Measurements from ENCODE around the gene PHF14. TPM values are rescaled to one million over a fixed set of nuclear protein-coding genes. Genes with fewer than 3 reads are reported as not detected.

PHF14 gene
- total and polyA plus RNA-seq, 10 donors: 18.9 to 59.1 (median 37.7) TPM

GRCh38 chr7:11206177-11206899 is 232.7 kb downstream of the PHF14 start:
- no peak for DNase-seq
- H3K9me3 ChIP-seq: no peaks in the 10 kb centered on the region
- intact Hi-C loops (cut with DNase I; ENCODE audit: low total_unique reads): no loop called here
- WGBS, 5 donors: 56 to 71% (median 68%) methylated on average over 4 of the region's 4 CpGs
- H3K4me3 ChIP-seq: no peak overlapping the region
- TF ChIP-seq CTCF (IDR thresholded peaks at IDR 0.05 in 8 of 11, conservative IDR thresholded peaks at IDR 0.05 in 3 of 11): no peak
- TF ChIP-seq POLR2A (IDR thresholded peaks at IDR 0.05): no peak
- no peak for TF ChIP-seq POLR2AphosphoS5 (IDR thresholded peaks at IDR 0.05)
- no peaks in the 10 kb centered on the region for H3K36me3 ChIP-seq
- H3K4me1 ChIP-seq: peaks cover 0 to under 1% (median 0%) of the 10 kb centered on the region in 6 donors
- H3K27me3 ChIP-seq (replicated peaks in 1 of 7): no peaks in the 10 kb centered on the region
- H3K27ac ChIP-seq: no peak overlapping the region

GRCh38 chr7:11207565-11207964 is 233.9 kb downstream of the PHF14 start:
- H3K4me1 ChIP-seq: peaks cover 0 to 9% (median 3%) of the 10 kb centered on the region in 6 donors
- H3K9me3 ChIP-seq: no peaks in the 10 kb centered on the region
- intact Hi-C loops (cut with DNase I; ENCODE audit: low total_unique reads): no loop called here
- H3K36me3 ChIP-seq: no peaks in the 10 kb centered on the region
- no peak overlapping the region for H3K27ac ChIP-seq
- H3K27me3 ChIP-seq (replicated peaks in 1 of 7): no peaks in the 10 kb centered on the region
- TF ChIP-seq POLR2AphosphoS5 (IDR thresholded peaks at IDR 0.05): no peak
- TF ChIP-seq CTCF (IDR thresholded peaks at IDR 0.05 in 8 of 11, conservative IDR thresholded peaks at IDR 0.05 in 3 of 11): no peak
- no peak for TF ChIP-seq POLR2A (IDR thresholded peaks at IDR 0.05)
- no peak for DNase-seq
- H3K4me3 ChIP-seq: no peak overlapping the region
- WGBS, 5 donors: 75 to 95% (median 91%) methylated on average over 3 of the region's 3 CpGs

GRCh38 chr7:11208883-11209465 is 235.3 kb downstream of the PHF14 start:
- Histone ChIP-seq H3K27me3 (replicated peaks in 1 of 7) (no peaks in the 10 kb centered on the region), H3K4me3 (no peak overlapping the region), H3K27ac (no peak overlapping the region), H3K9me3 (no peaks in the 10 kb centered on the region), H3K4me1 (peaks cover 0 to 9% (median 3%) of the 10 kb centered on the region in 6 donors), H3K36me3 (no peaks in the 10 kb centered on the region)
- TF ChIP-seq CTCF (IDR thresholded peaks at IDR 0.05 in 8 of 11, conservative IDR thresholded peaks at IDR 0.05 in 3 of 11) (no peak), POLR2AphosphoS5 (IDR thresholded peaks at IDR 0.05) (no peak), POLR2A (IDR thresholded peaks at IDR 0.05) (no peak)
- DNase-seq: no peak
- intact Hi-C loops (cut with DNase I; ENCODE audit: low total_unique reads): no loop called here
- WGBS, 5 donors: 63 to 69% (median 66%) methylated on average over 5 of the region's 5 CpGs

GRCh38 chr7:11210374-11210773 is 236.7 kb downstream of the PHF14 start:
- 80 to 91% (median 88%) methylated on average over 2 of the region's 2 CpGs for WGBS, 5 donors
- TF ChIP-seq POLR2AphosphoS5 (IDR thresholded peaks at IDR 0.05) (no peak), POLR2A (IDR thresholded peaks at IDR 0.05) (no peak)
- H3K4me1 ChIP-seq: peaks cover 0 to 9% (median 3%) of the 10 kb centered on the region in 6 donors
- H3K9me3 ChIP-seq: no peaks in the 10 kb centered on the region
- DNase-seq: no peak
- no peaks in the 10 kb centered on the region for H3K27me3 ChIP-seq (replicated peaks in 1 of 7)
- intact Hi-C loops (cut with DNase I; ENCODE audit: low total_unique reads): no loop called here
- no peaks in the 10 kb centered on the region for H3K36me3 ChIP-seq
- H3K27ac ChIP-seq: no peak overlapping the region
- H3K4me3 ChIP-seq: no peak overlapping the region

Data from spleen (tissue), 11 donors.